AG09319 (cell line): ENCODE measurements around the gene TRIM67.

Source experiments
- DNase-seq: peaks from one replicate; pipeline ENCODE4 v3.0.0-alpha.2; 2010; ENCODE audit warnings: low read depth; ENCODE audit errors: extremely low read depth
- CTCF ChIP-seq: IDR thresholded peaks from 2 replicates; pipeline ENCODE4 v1.5.1; 2011; ENCODE audit warnings: low read depth, mild to moderate bottlenecking, inconsistent platforms, low read length, moderate library complexity

The TRIM67 gene

GRCh38 chr1:231166398-231166797, 4.5 kb downstream of the TRIM67 start:
- TF ChIP-seq CTCF: no peak
- no peak for DNase-seq

GRCh38 chr1:231170875-231171274, 9.0 kb downstream of the TRIM67 start:
- TF ChIP-seq CTCF: no peak
- no peak for DNase-seq

GRCh38 chr1:231171623-231172197, 9.9 kb downstream of the TRIM67 start:
- no peak for DNase-seq
- TF ChIP-seq CTCF: no peak

GRCh38 chr1:231172411-231172810, 10.6 kb downstream of the TRIM67 start:
- TF ChIP-seq CTCF: no peak
- no peak for DNase-seq

- DNase-seq: no peak
- no peak for TF ChIP-seq CTCF
Observed at GRCh38 chr1:231176421-231176820, 14.6 kb downstream of the TRIM67 start.

- DNase-seq: no peak
- no peak for TF ChIP-seq CTCF
Observed at GRCh38 chr1:231177226-231177625, 15.4 kb downstream of the TRIM67 start.

GRCh38 chr1:231177936-231178335, 16.1 kb downstream of the TRIM67 start:
- DNase-seq: no peak
- TF ChIP-seq CTCF: no peak
